GM19099 (cell line): Measurements from ENCODE around the gene SLC8A3.

Experiments used
- POLR2A ChIP-seq: IDR thresholded peaks from 3 replicates; pipeline ENCODE4 v1.6.1; 2011; ENCODE audit warnings: low read depth; ENCODE audit not compliant: insufficient read length; ENCODE audit errors: extremely low read depth

SLC8A3 gene

GRCh38 chr14:70143306-70143705 is 45.4 kb downstream of the SLC8A3 start:
- no peak for TF ChIP-seq POLR2A

GRCh38 chr14:70140614-70141013 is 48.1 kb downstream of the SLC8A3 start:
- no peak for TF ChIP-seq POLR2A

GRCh38 chr14:70139384-70139783 is 49.4 kb downstream of the SLC8A3 start:
- TF ChIP-seq POLR2A, result no peak

- no peak for TF ChIP-seq POLR2A
Observed at GRCh38 chr14:70137788-70138187, 51.0 kb downstream of the SLC8A3 start.

- TF ChIP-seq POLR2A, result no peak
Observed at GRCh38 chr14:70133461-70133860, 55.3 kb downstream of the SLC8A3 start.

- no peak for TF ChIP-seq POLR2A
Observed at GRCh38 chr14:70130482-70130881, 58.3 kb downstream of the SLC8A3 start.

GRCh38 chr14:70127186-70127585 is 61.6 kb downstream of the SLC8A3 start:
- no peak for TF ChIP-seq POLR2A

GRCh38 chr14:70123796-70124195 is 65.0 kb downstream of the SLC8A3 start:
- no peak for TF ChIP-seq POLR2A

GRCh38 chr14:70121521-70121920 is 67.2 kb downstream of the SLC8A3 start:
- TF ChIP-seq POLR2A, result no peak

- TF ChIP-seq POLR2A, result no peak
Observed at GRCh38 chr14:70118064-70118463, 70.7 kb downstream of the SLC8A3 start.

- TF ChIP-seq POLR2A, result no peak
Observed at GRCh38 chr14:70116278-70116677, 72.5 kb downstream of the SLC8A3 start.

GRCh38 chr14:70114621-70115156 is 74.1 kb downstream of the SLC8A3 start:
- TF ChIP-seq POLR2A, result no peak

- no peak for TF ChIP-seq POLR2A
Observed at GRCh38 chr14:70113211-70113610, 75.5 kb downstream of the SLC8A3 start.

GRCh38 chr14:70108419-70108818 is 80.3 kb downstream of the SLC8A3 start:
- TF ChIP-seq POLR2A, result no peak

GRCh38 chr14:70107309-70107708 is 81.4 kb downstream of the SLC8A3 start:
- no peak for TF ChIP-seq POLR2A

- TF ChIP-seq POLR2A, result no peak
Observed at GRCh38 chr14:70100071-70100470, 88.7 kb downstream of the SLC8A3 start.

GRCh38 chr14:70098250-70098809 is 90.4 kb downstream of the SLC8A3 start:
- no peak for TF ChIP-seq POLR2A
